PFSK-1 (cell line): ENCODE results near the gene ATN1.

Experiments used
- POLR2AphosphoS5 ChIP-seq: IDR thresholded peaks from 2 replicates; pipeline ENCODE4 v1.6.1; 2012; ENCODE audit warnings: low read depth, mild to moderate bottlenecking, control low read depth, low read length, moderate library complexity
- SIN3A ChIP-seq: IDR thresholded peaks from 2 replicates; pipeline ENCODE4 v1.6.1; 2012; ENCODE audit warnings: mild to moderate bottlenecking, low read length, moderate library complexity, borderline replicate concordance; ENCODE audit not compliant: insufficient read depth
- TAF1 ChIP-seq: IDR thresholded peaks from 2 replicates; pipeline ENCODE4 v1.6.1; 2012; ENCODE audit warnings: low read length, control low read depth, borderline replicate concordance; ENCODE audit not compliant: insufficient read depth
- TF ChIP-seq, protein P1 (sequence below), 2 experiments: IDR thresholded peaks; 2 replicates each; pipeline versions ENCODE4 v1.6.1 to v1.8.0; 2011 to 2012; ENCODE audit warnings: low read depth in 2 of 2, low read length in 2 of 2, control low read depth in 1 of 2, inconsistent platforms in 1 of 2, mild to moderate bottlenecking in 1 of 2, moderate library complexity in 1 of 2; ENCODE audit not compliant: insufficient read depth in 1 of 2

DNA sequence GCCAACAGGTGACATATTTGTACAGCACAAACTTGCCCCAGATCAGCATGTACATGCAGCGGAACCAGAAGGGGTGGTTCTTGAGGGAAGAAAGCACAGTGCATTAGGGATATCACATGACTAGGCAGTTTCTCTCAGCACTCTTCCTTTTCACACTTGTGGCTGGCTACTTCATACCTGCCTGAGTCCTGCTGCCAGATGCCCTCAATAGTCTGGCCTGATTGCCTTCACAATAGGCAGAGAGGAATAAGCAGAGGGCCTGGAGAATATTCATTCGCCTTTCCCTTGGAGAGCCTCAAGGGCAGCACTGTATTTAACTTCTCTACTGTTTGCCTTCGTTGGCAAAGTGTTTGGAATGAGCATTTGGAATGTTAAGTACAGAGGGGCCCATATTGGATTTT lies 50.9 kb downstream of the ATN1 start:
- TF ChIP-seq SIN3A: no peak
- no peak for TF ChIP-seq POLR2AphosphoS5
- no peak for TF ChIP-seq TAF1
- TF ChIP-seq, protein P1, sequence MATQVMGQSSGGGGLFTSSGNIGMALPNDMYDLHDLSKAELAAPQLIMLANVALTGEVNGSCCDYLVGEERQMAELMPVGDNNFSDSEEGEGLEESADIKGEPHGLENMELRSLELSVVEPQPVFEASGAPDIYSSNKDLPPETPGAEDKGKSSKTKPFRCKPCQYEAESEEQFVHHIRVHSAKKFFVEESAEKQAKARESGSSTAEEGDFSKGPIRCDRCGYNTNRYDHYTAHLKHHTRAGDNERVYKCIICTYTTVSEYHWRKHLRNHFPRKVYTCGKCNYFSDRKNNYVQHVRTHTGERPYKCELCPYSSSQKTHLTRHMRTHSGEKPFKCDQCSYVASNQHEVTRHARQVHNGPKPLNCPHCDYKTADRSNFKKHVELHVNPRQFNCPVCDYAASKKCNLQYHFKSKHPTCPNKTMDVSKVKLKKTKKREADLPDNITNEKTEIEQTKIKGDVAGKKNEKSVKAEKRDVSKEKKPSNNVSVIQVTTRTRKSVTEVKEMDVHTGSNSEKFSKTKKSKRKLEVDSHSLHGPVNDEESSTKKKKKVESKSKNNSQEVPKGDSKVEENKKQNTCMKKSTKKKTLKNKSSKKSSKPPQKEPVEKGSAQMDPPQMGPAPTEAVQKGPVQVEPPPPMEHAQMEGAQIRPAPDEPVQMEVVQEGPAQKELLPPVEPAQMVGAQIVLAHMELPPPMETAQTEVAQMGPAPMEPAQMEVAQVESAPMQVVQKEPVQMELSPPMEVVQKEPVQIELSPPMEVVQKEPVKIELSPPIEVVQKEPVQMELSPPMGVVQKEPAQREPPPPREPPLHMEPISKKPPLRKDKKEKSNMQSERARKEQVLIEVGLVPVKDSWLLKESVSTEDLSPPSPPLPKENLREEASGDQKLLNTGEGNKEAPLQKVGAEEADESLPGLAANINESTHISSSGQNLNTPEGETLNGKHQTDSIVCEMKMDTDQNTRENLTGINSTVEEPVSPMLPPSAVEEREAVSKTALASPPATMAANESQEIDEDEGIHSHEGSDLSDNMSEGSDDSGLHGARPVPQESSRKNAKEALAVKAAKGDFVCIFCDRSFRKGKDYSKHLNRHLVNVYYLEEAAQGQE (IDR thresholded peaks at IDR 0.05; ENCODE audit: insufficient read depth in 1 of 2, low read depth in 2 of 2, low read length in 2 of 2): no peak
